Endodermal cell (in vitro differentiated cells): ENCODE data around the gene ADGRG6. TPM values are rescaled to one million over a fixed set of nuclear protein-coding genes. Genes with fewer than 3 reads are reported as not detected.

Experiments
- DNase-seq: peaks from one replicate; pipeline ENCODE4 v3.0.0-alpha.2; 2017
- H3K27ac ChIP-seq: 2 replicates; pipeline ENCODE4 v1.5.1; 2013; ENCODE audit warnings: mild to moderate bottlenecking, low read depth, low read length, moderate library complexity
- H3K27me3 ChIP-seq: 2 replicates; pipeline ENCODE4 v1.6.1; 2013; ENCODE audit warnings: mild to moderate bottlenecking, low read length, moderate library complexity; ENCODE audit not compliant: insufficient read depth, control insufficient read depth, poor library complexity, severe bottlenecking
- H3K36me3 ChIP-seq: 2 replicates; pipeline ENCODE4 v1.7.0; 2013; ENCODE audit warnings: mild to moderate bottlenecking, low read length, moderate library complexity; ENCODE audit not compliant: control insufficient read depth, insufficient read depth
- H3K4me1 ChIP-seq: one replicate; pipeline ENCODE4 v1.7.0; 2013; ENCODE audit warnings: low read length; ENCODE audit not compliant: control insufficient read depth, insufficient read depth
- H3K4me3 ChIP-seq: 2 replicates; pipeline ENCODE4 v1.5.1; 2013; ENCODE audit warnings: mild to moderate bottlenecking, low read length, moderate library complexity
- H3K9ac ChIP-seq: 2 replicates; pipeline ENCODE4 v1.6.1; 2013; ENCODE audit warnings: mild to moderate bottlenecking, low read length, moderate library complexity; ENCODE audit not compliant: poor library complexity, severe bottlenecking; ENCODE audit errors: extremely low read depth
- H3K9me3 ChIP-seq: 2 replicates; pipeline ENCODE4 v1.6.1; 2013; ENCODE audit warnings: mild to moderate bottlenecking, low read length, moderate library complexity; ENCODE audit not compliant: control insufficient read depth
- H3K27ac Mint-ChIP-seq: 2 replicates; pipeline ENCODE4 v1.8.0; 2020; ENCODE audit warnings: mixed read lengths
- H3K27me3 Mint-ChIP-seq: 2 replicates; pipeline ENCODE4 v1.8.0; 2021; ENCODE audit warnings: mild to moderate bottlenecking, mixed read lengths; ENCODE audit not compliant: insufficient read depth
- H3K36me3 Mint-ChIP-seq: 2 replicates; pipeline ENCODE4 v1.8.0; 2020; ENCODE audit warnings: low read depth, mixed read lengths
- H3K4me1 Mint-ChIP-seq: 2 replicates; pipeline ENCODE4 v1.8.0; 2020; ENCODE audit warnings: mixed read lengths
- H3K4me3 Mint-ChIP-seq: 2 replicates; pipeline ENCODE4 v1.8.0; 2020; ENCODE audit warnings: mild to moderate bottlenecking, moderate library complexity, mixed read lengths
- H3K9me3 Mint-ChIP-seq: 2 replicates; pipeline ENCODE4 v1.8.0; 2020; ENCODE audit warnings: mild to moderate bottlenecking, mixed read lengths
- CTCF ChIP-seq: fragments of 200-600 bp; sonication (generic); conservative IDR thresholded peaks from 2 replicates; pipeline ENCODE4 v1.5.0; 2021; ENCODE audit warnings: antibody characterized with exemption, mild to moderate bottlenecking
- WGBS, 2 experiments: methylation state at CpG; one replicate each; pipeline versions ENCODE4 v1.1.5 to v1.1.7; 2013; ENCODE audit warnings: missing lambda C conversion rate in 2 of 2, mixed read lengths in 1 of 2; ENCODE audit not compliant: insufficient coverage in 1 of 2, insufficient read length in 1 of 2; 5-methylcytosine and 5-hydroxymethylcytosine counted together
- total RNA-seq, 2 donors: library from RNA; stranded (reverse); fragmentation: NEBNext Ultra II Directional in 1 of 2; extraction: Animal tissue kit (Norgen Biotek cat#: 25700) in 1 of 2; gene quantifications; 2 replicates in 1 of 2; 3 replicates in 1 of 2; pipeline ENCODE4 v1.2.1, GENCODE V29; 2021

The ADGRG6 gene
- total RNA-seq, 2 donors from 2014 or later: 20.4 to 26.8 TPM

GRCh38 chr6:142331601-142332000 is 29.8 kb downstream of the ADGRG6 start:
- no peaks in the 10 kb centered on the region for H3K9me3 ChIP-seq
- H3K27me3 ChIP-seq: no peaks in the 10 kb centered on the region
- no peaks in the 10 kb centered on the region for H3K36me3 Mint-ChIP-seq
- H3K27ac Mint-ChIP-seq: peak overlapping the region; percentile 32
- peaks cover 9% of the 10 kb centered on the region for H3K4me1 Mint-ChIP-seq
- H3K9ac ChIP-seq: no peak overlapping the region
- no peak for DNase-seq
- WGBS, 2 experiments: 88% methylated on average over 1 of the region's 3 CpGs; no CpG with 5 or more reads in 1 of the 2 experiments
- peak overlapping the region; percentile 75 for H3K27ac ChIP-seq
- no peaks in the 10 kb centered on the region for H3K36me3 ChIP-seq
- no peak for TF ChIP-seq CTCF
- H3K4me3 Mint-ChIP-seq: no peak overlapping the region
- H3K4me1 ChIP-seq: no peaks in the 10 kb centered on the region
- H3K27me3 Mint-ChIP-seq: no peaks in the 10 kb centered on the region
- H3K4me3 ChIP-seq: no peak overlapping the region
- no peaks in the 10 kb centered on the region for H3K9me3 Mint-ChIP-seq

GRCh38 chr6:142332393-142333098 is 30.7 kb downstream of the ADGRG6 start:
- H3K4me3 Mint-ChIP-seq: no peak overlapping the region
- no peaks in the 10 kb centered on the region for H3K4me1 ChIP-seq
- no peaks in the 10 kb centered on the region for H3K27me3 ChIP-seq
- peaks cover 9% of the 10 kb centered on the region for H3K4me1 Mint-ChIP-seq
- no peak overlapping the region for H3K4me3 ChIP-seq
- no peak overlapping the region for H3K9ac ChIP-seq
- no peak overlapping the region for H3K27ac ChIP-seq
- H3K9me3 Mint-ChIP-seq: no peaks in the 10 kb centered on the region
- no peak overlapping the region for H3K27ac Mint-ChIP-seq
- no peaks in the 10 kb centered on the region for H3K36me3 ChIP-seq
- no peaks in the 10 kb centered on the region for H3K27me3 Mint-ChIP-seq
- H3K36me3 Mint-ChIP-seq: no peaks in the 10 kb centered on the region
- H3K9me3 ChIP-seq: no peaks in the 10 kb centered on the region
- no peak for TF ChIP-seq CTCF
- DNase-seq: no peak
- 88% methylated on average over 2 to 7 of the region's 7 CpGs for WGBS, 2 experiments

- Mint-ChIP-seq H3K36me3 (no peaks in the 10 kb centered on the region), H3K9me3 (no peaks in the 10 kb centered on the region), H3K4me3 (no peak overlapping the region), H3K27me3 (no peaks in the 10 kb centered on the region), H3K4me1 (peaks cover 9% of the 10 kb centered on the region), H3K27ac (no peak overlapping the region)
- DNase-seq: no peak
- no peaks in the 10 kb centered on the region for H3K27me3 ChIP-seq
- H3K27ac ChIP-seq: no peak overlapping the region
- no peak for TF ChIP-seq CTCF
- WGBS, 2 experiments: 94% methylated on average over 2 of the region's 2 CpGs; no CpG with 5 or more reads in 1 of the 2 experiments
- no peaks in the 10 kb centered on the region for H3K4me1 ChIP-seq
- H3K9me3 ChIP-seq: no peaks in the 10 kb centered on the region
- H3K36me3 ChIP-seq: no peaks in the 10 kb centered on the region
- no peak overlapping the region for H3K9ac ChIP-seq
- H3K4me3 ChIP-seq: no peak overlapping the region
Measured at GRCh38 chr6:142333431-142333830, 31.6 kb downstream of the ADGRG6 start.
